GM23338 (cell line): Measurements from ENCODE around the gene ATP13A2. TPM values are rescaled to one million over a fixed set of nuclear protein-coding genes. Genes with fewer than 3 reads are reported as not detected.

ENCODE experiments used
- ATAC-seq: fragments of 200-7000 bp; cut with Tn5 transposase; 3 replicates; pipeline ENCODE4 v1.9.1; 2020
- DNase-seq: peaks from one replicate; pipeline ENCODE4 v3.0.0-alpha.2; 2015; ENCODE audit warnings: low spot score
- H2AFZ ChIP-seq: fragments of 200-600 bp; sonication (generic); 2 replicates; pipeline ENCODE4 v1.8.0; 2016; ENCODE audit warnings: antibody characterized with exemption, mild to moderate bottlenecking, moderate library complexity
- H3F3A ChIP-seq: fragments of 200-600 bp; sonication (generic); replicated peaks from 2 replicates; pipeline ENCODE4 v1.8.0; 2017; ENCODE audit warnings: antibody characterized with exemption, mixed run types, low read depth
- H3K27ac ChIP-seq: fragments of 200-600 bp; sonication (generic); 2 replicates; pipeline ENCODE4 v1.6.1; 2016; ENCODE audit warnings: low read depth
- H3K27me3 ChIP-seq: fragments of 200-600 bp; sonication (generic); 2 replicates; pipeline ENCODE4 v1.8.0; 2016; ENCODE audit warnings: mild to moderate bottlenecking, mixed run types, moderate library complexity; ENCODE audit not compliant: insufficient read depth
- H3K36me3 ChIP-seq: fragments of 200-600 bp; sonication (generic); 2 replicates; pipeline ENCODE4 v1.8.0; 2016; ENCODE audit warnings: mild to moderate bottlenecking; ENCODE audit not compliant: insufficient read depth
- H3K4me1 ChIP-seq: fragments of 200-600 bp; sonication (generic); 2 replicates; pipeline ENCODE4 v1.8.0; 2016; ENCODE audit warnings: mild to moderate bottlenecking, moderate library complexity; ENCODE audit not compliant: insufficient read depth
- H3K4me2 ChIP-seq: fragments of 200-600 bp; sonication (generic); 2 replicates; pipeline ENCODE4 v1.7.1; 2017; ENCODE audit warnings: mixed run types
- H3K4me3 ChIP-seq: fragments of 200-600 bp; sonication (generic); 2 replicates; pipeline ENCODE4 v1.6.1; 2016; ENCODE audit warnings: mixed run types
- H3K79me2 ChIP-seq: fragments of 200-600 bp; sonication (generic); replicated peaks from 2 replicates; pipeline ENCODE4 v1.8.0; 2017; ENCODE audit warnings: mild to moderate bottlenecking; ENCODE audit not compliant: insufficient read depth
- H3K9me2 ChIP-seq: fragments of 200-600 bp; sonication (generic); 2 replicates; pipeline ENCODE4 v1.8.0; 2017; ENCODE audit not compliant: insufficient read depth
- H4K20me1 ChIP-seq: fragments of 200-600 bp; sonication (generic); replicated peaks from 2 replicates; pipeline ENCODE4 v1.8.0; 2017; ENCODE audit warnings: mild to moderate bottlenecking; ENCODE audit not compliant: insufficient read depth
- H3K27ac Mint-ChIP-seq: 2 replicates; pipeline ENCODE4 v1.8.0; 2020; ENCODE audit warnings: inconsistent platforms, mild to moderate bottlenecking, moderate library complexity, mixed read lengths
- H3K27me3 Mint-ChIP-seq: 3 replicates; pipeline ENCODE4 v1.8.0; 2022; ENCODE audit warnings: low read depth, mild to moderate bottlenecking, moderate library complexity, mixed read lengths, inconsistent platforms; ENCODE audit not compliant: insufficient read depth, poor library complexity
- H3K36me3 Mint-ChIP-seq: 3 replicates; pipeline ENCODE4 v1.8.0; 2021; ENCODE audit warnings: low read depth, mild to moderate bottlenecking, inconsistent platforms, moderate library complexity, mixed read lengths
- H3K4me1 Mint-ChIP-seq: 3 replicates; pipeline ENCODE4 v1.8.0; 2020; ENCODE audit warnings: mild to moderate bottlenecking, inconsistent platforms, mixed read lengths
- H3K4me3 Mint-ChIP-seq: 3 replicates; pipeline ENCODE4 v1.8.0; 2021; ENCODE audit warnings: moderate library complexity, mild to moderate bottlenecking, inconsistent platforms, mixed read lengths
- H3K9me3 Mint-ChIP-seq: 3 replicates; pipeline ENCODE4 v1.8.0; 2020; ENCODE audit warnings: moderate library complexity, mild to moderate bottlenecking, inconsistent platforms, mixed read lengths
- CREB1 ChIP-seq: fragments of 250-450 bp; sonication (Bioruptor Pico); IDR thresholded peaks from 2 replicates; pipeline ENCODE4 v1.5.0; 2020; ENCODE audit warnings: low read depth, mild to moderate bottlenecking, moderate library complexity
- EZH2 ChIP-seq: fragments of 200-600 bp; sonication (generic); IDR thresholded peaks from one replicate; pipeline ENCODE4 v1.8.0; 2017; ENCODE audit warnings: antibody characterized with exemption, mild to moderate bottlenecking, low read depth; ENCODE audit not compliant: unreplicated experiment
- EZH2phosphoT487 ChIP-seq: fragments of 200-600 bp; sonication (generic); IDR thresholded peaks from one replicate; pipeline ENCODE4 v1.8.1; 2018; ENCODE audit warnings: antibody characterized with exemption; ENCODE audit not compliant: unreplicated experiment
- POLR2AphosphoS5 ChIP-seq: IDR thresholded peaks from 2 replicates; pipeline ENCODE4 v1.6.1; 2016; ENCODE audit warnings: antibody characterized with exemption, low read depth
- ZNF331 ChIP-seq: fragments of 250-450 bp; sonication (Bioruptor Pico); IDR thresholded peaks from 2 replicates; pipeline ENCODE4 v1.5.0; 2020; ENCODE audit warnings: low read depth, mild to moderate bottlenecking, moderate library complexity
- polyA plus RNA-seq: library from polyadenylated mRNA; unstranded; fragments of >200 nt; fragmentation: Nextera tagmentation; extraction: Ambion mirVana; gene quantifications from 2 replicates; pipeline ENCODE4 v1.2.1, GENCODE V29; 2016
- total RNA-seq: library from RNA; depleted of rRNA; stranded (reverse); fragments of >200 nt; shearing (Covaris generic); gene quantifications from 2 replicates; pipeline ENCODE4 v1.2.3, GENCODE V29; 2014
- TF ChIP-seq, protein P1 (sequence below), 2 experiments: fragments of 200-600 bp in 1 of 2; sonication (generic) in 1 of 2; conservative IDR thresholded peaks; 2 replicates each; pipeline versions ENCODE4 v1.5.1 to v1.6.1; 2016 to 2017; ENCODE audit warnings: antibody characterized with exemption in 2 of 2, low read depth in 2 of 2, mild to moderate bottlenecking in 2 of 2, moderate library complexity in 1 of 2
- TF ChIP-seq, protein P2 (sequence below): fragments of 250-450 bp; sonication (Bioruptor Pico); IDR thresholded peaks from 2 replicates; pipeline ENCODE4 v1.5.0; 2020; ENCODE audit warnings: mild to moderate bottlenecking, moderate library complexity
- TF ChIP-seq, protein P3 (sequence below): IDR thresholded peaks from one replicate; pipeline ENCODE4 v1.6.1; 2018; ENCODE audit warnings: antibody characterized with exemption; ENCODE audit not compliant: unreplicated experiment

Gene ATP13A2
- total and polyA plus RNA-seq, 2 experiments from 2014 or later: 30.1 to 87.7 TPM

DNA sequence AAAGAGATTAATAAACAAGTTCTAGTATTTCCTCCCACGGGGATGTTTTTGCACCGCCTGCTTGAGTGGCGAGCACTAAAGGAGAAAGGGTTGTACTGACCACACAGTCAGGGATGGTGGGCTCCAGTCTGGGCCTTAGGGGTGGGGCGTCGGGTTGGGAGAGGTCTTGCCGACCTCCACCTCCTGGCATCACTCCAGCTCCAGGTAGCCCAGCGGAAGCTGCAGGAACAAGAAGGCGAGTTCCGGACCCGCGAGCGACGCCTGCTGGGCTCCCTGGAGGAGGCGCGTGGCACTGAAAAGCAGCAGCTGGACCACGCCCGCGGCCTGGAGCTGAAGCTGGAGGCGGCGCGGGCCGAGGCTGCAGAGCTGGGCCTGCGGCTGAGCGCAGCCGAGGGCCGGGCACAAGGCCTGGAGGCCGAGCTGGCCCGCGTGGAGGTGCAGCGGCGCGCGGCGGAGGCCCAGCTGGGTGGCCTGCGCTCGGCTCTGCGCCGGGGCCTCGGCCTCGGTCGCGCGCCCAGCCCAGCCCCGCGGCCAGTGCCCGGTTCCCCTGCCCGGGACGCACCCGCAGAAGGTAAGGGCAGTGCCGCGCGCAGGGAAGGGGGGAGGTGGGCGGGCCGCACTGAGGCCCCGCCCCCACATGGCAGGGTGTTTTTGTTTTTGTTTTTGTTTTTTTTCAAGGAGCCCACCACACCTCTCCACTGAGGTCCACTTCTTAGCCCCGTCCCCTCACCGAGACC is 51.0 kb downstream of the ATP13A2 start:
- Histone ChIP-seq H3K36me3 (peaks cover 12% of the 10 kb centered on the region; the same call in 1 of the 2 replicates), H3K4me2 (peak overlapping the region; percentile 51; the same call in 1 of the 2 replicates), H3F3A (peaks cover 18% of the 10 kb centered on the region; the same call in 1 of the 2 replicates), H3K27ac (0 out of 2 replicates have a peak overlapping the region, but pooled peaks have one; percentile 52), H3K27me3 (no peaks in the 10 kb centered on the region), H4K20me1 (0 out of 2 replicates have a peak, but pooled peaks cover 3% of the 10 kb centered on the region), H3K4me3 (peak overlapping the region; percentile 46; the same call in 1 of the 2 replicates), H3K9me2 (no peaks in the 10 kb centered on the region), H3K79me2 (0 out of 2 replicates have a peak, but pooled peaks cover 2% of the 10 kb centered on the region), H2AFZ (no peak overlapping the region), H3K4me1 (no peaks in the 10 kb centered on the region; the same call in 1 of the 2 replicates)
- H3K4me1 Mint-ChIP-seq: peaks cover 5% of the 10 kb centered on the region
- DNase-seq (peak; percentile 97), ATAC-seq (peak; percentile 88)
- H3K4me3 Mint-ChIP-seq: peak overlapping the region; percentile 61
- peaks cover 26% of the 10 kb centered on the region for H3K36me3 Mint-ChIP-seq
- H3K9me3 Mint-ChIP-seq: no peaks in the 10 kb centered on the region
- no peak overlapping the region for H3K27ac Mint-ChIP-seq
- H3K27me3 Mint-ChIP-seq: peaks cover 8% of the 10 kb centered on the region
- TF ChIP-seq, protein P1, sequence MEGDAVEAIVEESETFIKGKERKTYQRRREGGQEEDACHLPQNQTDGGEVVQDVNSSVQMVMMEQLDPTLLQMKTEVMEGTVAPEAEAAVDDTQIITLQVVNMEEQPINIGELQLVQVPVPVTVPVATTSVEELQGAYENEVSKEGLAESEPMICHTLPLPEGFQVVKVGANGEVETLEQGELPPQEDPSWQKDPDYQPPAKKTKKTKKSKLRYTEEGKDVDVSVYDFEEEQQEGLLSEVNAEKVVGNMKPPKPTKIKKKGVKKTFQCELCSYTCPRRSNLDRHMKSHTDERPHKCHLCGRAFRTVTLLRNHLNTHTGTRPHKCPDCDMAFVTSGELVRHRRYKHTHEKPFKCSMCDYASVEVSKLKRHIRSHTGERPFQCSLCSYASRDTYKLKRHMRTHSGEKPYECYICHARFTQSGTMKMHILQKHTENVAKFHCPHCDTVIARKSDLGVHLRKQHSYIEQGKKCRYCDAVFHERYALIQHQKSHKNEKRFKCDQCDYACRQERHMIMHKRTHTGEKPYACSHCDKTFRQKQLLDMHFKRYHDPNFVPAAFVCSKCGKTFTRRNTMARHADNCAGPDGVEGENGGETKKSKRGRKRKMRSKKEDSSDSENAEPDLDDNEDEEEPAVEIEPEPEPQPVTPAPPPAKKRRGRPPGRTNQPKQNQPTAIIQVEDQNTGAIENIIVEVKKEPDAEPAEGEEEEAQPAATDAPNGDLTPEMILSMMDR (conservative IDR thresholded peaks at IDR 0.05; ENCODE audit: low read depth in 2 of 2): peak; percentile 48 to 81
- TF ChIP-seq, protein P2, sequence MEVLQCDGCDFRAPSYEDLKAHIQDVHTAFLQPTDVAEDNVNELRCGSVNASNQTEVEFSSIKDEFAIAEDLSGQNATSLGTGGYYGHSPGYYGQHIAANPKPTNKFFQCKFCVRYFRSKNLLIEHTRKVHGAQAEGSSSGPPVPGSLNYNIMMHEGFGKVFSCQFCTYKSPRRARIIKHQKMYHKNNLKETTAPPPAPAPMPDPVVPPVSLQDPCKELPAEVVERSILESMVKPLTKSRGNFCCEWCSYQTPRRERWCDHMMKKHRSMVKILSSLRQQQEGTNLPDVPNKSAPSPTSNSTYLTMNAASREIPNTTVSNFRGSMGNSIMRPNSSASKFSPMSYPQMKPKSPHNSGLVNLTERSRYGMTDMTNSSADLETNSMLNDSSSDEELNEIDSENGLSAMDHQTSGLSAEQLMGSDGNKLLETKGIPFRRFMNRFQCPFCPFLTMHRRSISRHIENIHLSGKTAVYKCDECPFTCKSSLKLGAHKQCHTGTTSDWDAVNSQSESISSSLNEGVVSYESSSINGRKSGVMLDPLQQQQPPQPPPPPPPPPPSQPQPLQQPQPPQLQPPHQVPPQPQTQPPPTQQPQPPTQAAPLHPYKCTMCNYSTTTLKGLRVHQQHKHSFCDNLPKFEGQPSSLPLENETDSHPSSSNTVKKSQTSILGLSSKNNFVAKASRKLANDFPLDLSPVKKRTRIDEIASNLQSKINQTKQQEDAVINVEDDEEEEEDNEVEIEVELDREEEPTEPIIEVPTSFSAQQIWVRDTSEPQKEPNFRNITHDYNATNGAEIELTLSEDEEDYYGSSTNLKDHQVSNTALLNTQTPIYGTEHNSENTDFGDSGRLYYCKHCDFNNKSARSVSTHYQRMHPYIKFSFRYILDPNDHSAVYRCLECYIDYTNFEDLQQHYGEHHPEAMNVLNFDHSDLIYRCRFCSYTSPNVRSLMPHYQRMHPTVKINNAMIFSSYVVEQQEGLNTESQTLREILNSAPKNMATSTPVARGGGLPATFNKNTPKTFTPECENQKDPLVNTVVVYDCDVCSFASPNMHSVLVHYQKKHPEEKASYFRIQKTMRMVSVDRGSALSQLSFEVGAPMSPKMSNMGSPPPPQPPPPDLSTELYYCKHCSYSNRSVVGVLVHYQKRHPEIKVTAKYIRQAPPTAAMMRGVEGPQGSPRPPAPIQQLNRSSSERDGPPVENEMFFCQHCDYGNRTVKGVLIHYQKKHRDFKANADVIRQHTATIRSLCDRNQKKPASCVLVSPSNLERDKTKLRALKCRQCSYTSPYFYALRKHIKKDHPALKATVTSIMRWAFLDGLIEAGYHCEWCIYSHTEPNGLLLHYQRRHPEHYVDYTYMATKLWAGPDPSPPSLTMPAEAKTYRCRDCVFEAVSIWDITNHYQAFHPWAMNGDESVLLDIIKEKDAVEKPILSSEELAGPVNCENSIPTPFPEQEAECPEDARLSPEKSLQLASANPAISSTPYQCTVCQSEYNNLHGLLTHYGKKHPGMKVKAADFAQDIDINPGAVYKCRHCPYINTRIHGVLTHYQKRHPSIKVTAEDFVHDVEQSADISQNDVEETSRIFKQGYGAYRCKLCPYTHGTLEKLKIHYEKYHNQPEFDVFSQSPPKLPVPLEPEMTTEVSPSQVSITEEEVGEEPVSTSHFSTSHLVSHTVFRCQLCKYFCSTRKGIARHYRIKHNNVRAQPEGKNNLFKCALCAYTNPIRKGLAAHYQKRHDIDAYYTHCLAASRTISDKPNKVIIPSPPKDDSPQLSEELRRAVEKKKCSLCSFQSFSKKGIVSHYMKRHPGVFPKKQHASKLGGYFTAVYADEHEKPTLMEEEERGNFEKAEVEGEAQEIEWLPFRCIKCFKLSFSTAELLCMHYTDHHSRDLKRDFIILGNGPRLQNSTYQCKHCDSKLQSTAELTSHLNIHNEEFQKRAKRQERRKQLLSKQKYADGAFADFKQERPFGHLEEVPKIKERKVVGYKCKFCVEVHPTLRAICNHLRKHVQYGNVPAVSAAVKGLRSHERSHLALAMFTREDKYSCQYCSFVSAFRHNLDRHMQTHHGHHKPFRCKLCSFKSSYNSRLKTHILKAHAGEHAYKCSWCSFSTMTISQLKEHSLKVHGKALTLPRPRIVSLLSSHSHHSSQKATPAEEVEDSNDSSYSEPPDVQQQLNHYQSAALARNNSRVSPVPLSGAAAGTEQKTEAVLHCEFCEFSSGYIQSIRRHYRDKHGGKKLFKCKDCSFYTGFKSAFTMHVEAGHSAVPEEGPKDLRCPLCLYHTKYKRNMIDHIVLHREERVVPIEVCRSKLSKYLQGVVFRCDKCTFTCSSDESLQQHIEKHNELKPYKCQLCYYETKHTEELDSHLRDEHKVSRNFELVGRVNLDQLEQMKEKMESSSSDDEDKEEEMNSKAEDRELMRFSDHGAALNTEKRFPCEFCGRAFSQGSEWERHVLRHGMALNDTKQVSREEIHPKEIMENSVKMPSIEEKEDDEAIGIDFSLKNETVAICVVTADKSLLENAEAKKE (CRISPR knock-in tag): no peak
- TF ChIP-seq, protein P3, sequence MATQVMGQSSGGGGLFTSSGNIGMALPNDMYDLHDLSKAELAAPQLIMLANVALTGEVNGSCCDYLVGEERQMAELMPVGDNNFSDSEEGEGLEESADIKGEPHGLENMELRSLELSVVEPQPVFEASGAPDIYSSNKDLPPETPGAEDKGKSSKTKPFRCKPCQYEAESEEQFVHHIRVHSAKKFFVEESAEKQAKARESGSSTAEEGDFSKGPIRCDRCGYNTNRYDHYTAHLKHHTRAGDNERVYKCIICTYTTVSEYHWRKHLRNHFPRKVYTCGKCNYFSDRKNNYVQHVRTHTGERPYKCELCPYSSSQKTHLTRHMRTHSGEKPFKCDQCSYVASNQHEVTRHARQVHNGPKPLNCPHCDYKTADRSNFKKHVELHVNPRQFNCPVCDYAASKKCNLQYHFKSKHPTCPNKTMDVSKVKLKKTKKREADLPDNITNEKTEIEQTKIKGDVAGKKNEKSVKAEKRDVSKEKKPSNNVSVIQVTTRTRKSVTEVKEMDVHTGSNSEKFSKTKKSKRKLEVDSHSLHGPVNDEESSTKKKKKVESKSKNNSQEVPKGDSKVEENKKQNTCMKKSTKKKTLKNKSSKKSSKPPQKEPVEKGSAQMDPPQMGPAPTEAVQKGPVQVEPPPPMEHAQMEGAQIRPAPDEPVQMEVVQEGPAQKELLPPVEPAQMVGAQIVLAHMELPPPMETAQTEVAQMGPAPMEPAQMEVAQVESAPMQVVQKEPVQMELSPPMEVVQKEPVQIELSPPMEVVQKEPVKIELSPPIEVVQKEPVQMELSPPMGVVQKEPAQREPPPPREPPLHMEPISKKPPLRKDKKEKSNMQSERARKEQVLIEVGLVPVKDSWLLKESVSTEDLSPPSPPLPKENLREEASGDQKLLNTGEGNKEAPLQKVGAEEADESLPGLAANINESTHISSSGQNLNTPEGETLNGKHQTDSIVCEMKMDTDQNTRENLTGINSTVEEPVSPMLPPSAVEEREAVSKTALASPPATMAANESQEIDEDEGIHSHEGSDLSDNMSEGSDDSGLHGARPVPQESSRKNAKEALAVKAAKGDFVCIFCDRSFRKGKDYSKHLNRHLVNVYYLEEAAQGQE: no peak
- TF ChIP-seq ZNF331: no peak
- no peak for TF ChIP-seq EZH2phosphoT487
- peak; percentile 32; the same call in 1 of the 2 replicates for TF ChIP-seq CREB1
- no peak for TF ChIP-seq EZH2
- TF ChIP-seq POLR2AphosphoS5: peak; percentile 49; the same call in 1 of the 2 replicates
